ENCODE data around the gene PPFIA4. TPM values are rescaled to one million over a fixed set of nuclear protein-coding genes. Genes with fewer than 3 reads are reported as not detected.

The PPFIA4 gene
- total RNA-seq, 1 donor from 2014 or later: 2.6 TPM

DNA sequence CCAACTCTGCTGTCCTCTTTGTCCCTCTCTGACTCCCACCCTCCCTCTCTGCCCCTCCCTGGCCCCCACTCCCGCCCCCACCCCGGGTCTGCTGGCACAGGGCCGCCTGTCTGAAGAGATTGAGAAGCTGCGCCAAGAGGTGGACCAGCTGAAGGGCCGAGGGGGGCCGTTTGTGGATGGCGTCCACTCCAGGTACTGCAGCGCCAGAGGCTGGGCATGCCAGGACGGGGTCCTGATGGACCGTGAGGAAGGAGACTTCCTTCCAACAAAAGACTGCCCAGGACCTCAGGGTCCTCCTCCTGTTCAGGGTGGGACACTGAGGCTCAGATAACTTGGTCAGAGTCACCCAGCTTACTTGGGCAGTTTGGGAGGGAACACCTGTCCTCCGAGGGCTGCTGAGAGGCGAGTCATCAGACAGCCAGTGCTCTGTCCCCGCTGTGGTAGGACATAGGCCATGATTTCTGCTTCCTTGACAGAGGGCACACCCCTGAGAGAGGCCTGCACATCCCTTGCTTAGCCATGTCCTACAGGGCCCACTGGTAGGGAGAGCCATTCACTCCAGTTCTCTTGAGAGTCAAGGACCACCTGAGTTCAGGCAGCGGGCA, 23.4 kb downstream of the PPFIA4 start:
- Mint-ChIP-seq H3K4me1 (peaks cover 8% of the 10 kb centered on the region), H3K4me3 (no peak overlapping the region), H3K9me3 (no peaks in the 10 kb centered on the region), H3K36me3 (ENCODE audit: low read depth) (no peaks in the 10 kb centered on the region), H3K27me3 (ENCODE audit: low read depth) (no peaks in the 10 kb centered on the region), H3K27ac (ENCODE audit: unreplicated experiment) (no peak overlapping the region)
- DNase-seq (ENCODE audit: low read depth, low spot score): no peak
- no peak for TF ChIP-seq CTCF (conservative IDR thresholded peaks at IDR 0.05)

- peaks cover 5% of the 10 kb centered on the region for H3K4me1 Mint-ChIP-seq
- H3K9me3 Mint-ChIP-seq: no peaks in the 10 kb centered on the region
- H3K27me3 Mint-ChIP-seq (ENCODE audit: low read depth): no peaks in the 10 kb centered on the region
- TF ChIP-seq CTCF (conservative IDR thresholded peaks at IDR 0.05): no peak
- H3K36me3 Mint-ChIP-seq (ENCODE audit: low read depth): no peaks in the 10 kb centered on the region
- no peak overlapping the region for H3K27ac Mint-ChIP-seq (ENCODE audit: unreplicated experiment)
- DNase-seq (ENCODE audit: low read depth, low spot score): no peak
- H3K4me3 Mint-ChIP-seq: no peak overlapping the region
Observed at GRCh38 chr1:203050826-203051225, 24.5 kb downstream of the PPFIA4 start.

DNA sequence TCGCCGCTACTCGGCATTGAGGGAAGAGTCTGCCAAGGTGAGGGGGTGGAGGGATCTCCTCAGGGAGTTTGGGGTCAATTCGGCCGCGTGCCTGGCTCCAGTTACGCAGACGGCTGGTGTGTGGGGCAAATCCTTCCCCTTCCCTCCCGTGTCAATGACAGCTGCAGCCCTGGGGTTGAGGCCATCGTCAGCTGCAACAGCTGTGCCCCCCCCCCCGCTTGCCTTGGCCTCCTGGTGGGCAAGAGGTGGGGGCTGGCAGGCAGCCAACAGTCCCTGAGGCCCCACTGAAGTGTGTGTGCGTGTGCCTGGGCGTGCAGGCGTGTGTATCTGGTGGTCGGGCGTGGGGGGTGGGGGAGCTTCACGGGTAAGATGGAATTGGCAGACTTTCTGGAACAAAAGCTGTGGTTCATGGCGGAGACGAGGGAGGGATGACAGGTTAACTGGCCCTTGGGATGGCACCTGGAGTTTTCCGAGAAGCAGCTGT, 25.6 kb downstream of the PPFIA4 start:
- no peaks in the 10 kb centered on the region for H3K36me3 Mint-ChIP-seq (ENCODE audit: low read depth)
- H3K27ac Mint-ChIP-seq (ENCODE audit: unreplicated experiment): no peak overlapping the region
- no peaks in the 10 kb centered on the region for H3K9me3 Mint-ChIP-seq
- no peak for DNase-seq (ENCODE audit: low read depth, low spot score)
- no peak overlapping the region for H3K4me3 Mint-ChIP-seq
- H3K4me1 Mint-ChIP-seq: peaks cover 5% of the 10 kb centered on the region
- no peaks in the 10 kb centered on the region for H3K27me3 Mint-ChIP-seq (ENCODE audit: low read depth)
- no peak for TF ChIP-seq CTCF (conservative IDR thresholded peaks at IDR 0.05)

DNA sequence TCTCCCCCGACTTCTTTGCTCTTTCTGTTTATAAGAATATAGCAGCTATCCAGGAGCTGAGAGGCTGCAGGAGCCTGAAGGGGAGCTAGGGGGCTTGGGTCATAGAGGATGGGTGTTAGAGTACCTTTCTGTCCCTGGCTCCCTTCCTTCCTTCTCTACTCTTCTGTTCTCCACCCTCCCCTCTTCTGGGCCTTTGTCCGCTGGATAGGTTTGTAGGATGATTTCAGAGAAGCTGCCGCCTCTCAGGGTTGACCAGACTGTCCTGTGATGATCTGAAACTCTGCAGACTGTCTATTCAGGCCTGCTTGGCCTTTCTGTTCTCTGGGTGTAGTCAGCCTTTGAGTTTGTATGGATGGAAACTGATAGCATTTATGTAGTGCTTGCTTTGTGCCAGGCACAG, 26.3 kb downstream of the PPFIA4 start:
- Mint-ChIP-seq H3K27ac (ENCODE audit: unreplicated experiment) (no peak overlapping the region), H3K36me3 (ENCODE audit: low read depth) (no peaks in the 10 kb centered on the region), H3K4me3 (no peak overlapping the region), H3K27me3 (ENCODE audit: low read depth) (no peaks in the 10 kb centered on the region), H3K4me1 (peaks cover 11% of the 10 kb centered on the region), H3K9me3 (no peaks in the 10 kb centered on the region)
- DNase-seq (ENCODE audit: low read depth, low spot score): no peak
- TF ChIP-seq CTCF (conservative IDR thresholded peaks at IDR 0.05): no peak

DNA sequence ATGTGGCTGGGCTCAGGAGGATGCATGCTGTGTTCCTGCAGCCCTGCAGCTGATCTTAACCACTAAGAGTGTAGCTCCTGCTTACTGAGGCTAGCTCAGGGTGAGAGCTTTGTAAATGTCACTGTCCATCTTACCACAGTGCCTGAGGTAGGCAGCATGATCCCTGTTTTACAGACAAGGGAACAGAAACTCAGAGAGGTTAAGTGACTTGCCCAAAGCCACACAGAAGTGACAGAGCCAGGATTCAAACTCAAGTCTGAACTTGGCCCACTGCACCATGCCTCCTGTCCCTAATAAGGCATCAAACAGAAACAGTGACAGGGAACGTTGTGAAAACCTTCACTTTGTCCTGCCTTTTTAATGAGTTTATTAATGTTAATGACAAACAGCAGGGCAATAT, 27.9 kb downstream of the PPFIA4 start:
- Mint-ChIP-seq H3K27me3 (ENCODE audit: low read depth) (no peaks in the 10 kb centered on the region), H3K27ac (ENCODE audit: unreplicated experiment) (no peak overlapping the region), H3K4me3 (no peak overlapping the region), H3K9me3 (no peaks in the 10 kb centered on the region), H3K4me1 (peaks cover 19% of the 10 kb centered on the region), H3K36me3 (ENCODE audit: low read depth) (no peaks in the 10 kb centered on the region)
- TF ChIP-seq CTCF (conservative IDR thresholded peaks at IDR 0.05): no peak
- no peak for DNase-seq (ENCODE audit: low read depth, low spot score)

Measured in neural crest cell (in vitro differentiated cells).